Lower leg skin (tissue), 3 donors: ENCODE results near the gene SCYL1.

Source experiments
- CTCF ChIP-seq, 3 donors: fragments of 450-650 bp; IDR thresholded peaks; one replicate each; pipeline ENCODE4 v1.5.1; 2016; ENCODE audit warnings: antibody characterized with exemption in 3 of 3, mild to moderate bottlenecking in 3 of 3, moderate library complexity in 2 of 3
- POLR2A ChIP-seq, 2 donors: fragments of 450-650 bp; IDR thresholded peaks; one replicate each; pipeline ENCODE4 v1.6.1; 2016 to 2017; ENCODE audit warnings: antibody characterized with exemption in 2 of 2, mild to moderate bottlenecking in 1 of 2, moderate library complexity in 1 of 2

- TF ChIP-seq CTCF (IDR thresholded peaks at IDR 0.05) (no peak), POLR2A (IDR thresholded peaks at IDR 0.05) (no peak)
Measured at GRCh38 chr11:65555693-65556231, 30.9 kb downstream of the SCYL1 start.
